MG63 (cell line): ENCODE data around the gene DST. TPM values are rescaled to one million over a fixed set of nuclear protein-coding genes. Genes with fewer than 3 reads are reported as not detected.
"Not testable (repeated sequence)": the region's sequence is repeated elsewhere in the genome, so short reads cannot be mapped to it uniquely, and the experiment has no call there.

Experiments used
- DNase-seq: peaks from one replicate; pipeline ENCODE4 v3.0.0-alpha.2; 2020
- H3K27me3 ChIP-seq: fragments of 250-450 bp; sonication (Bioruptor Pico); 2 replicates; pipeline ENCODE4 v1.5.1; 2020; ENCODE audit warnings: mild to moderate bottlenecking, moderate library complexity
- H3K36me3 ChIP-seq: fragments of 250-450 bp; sonication (Bioruptor Pico); 2 replicates; pipeline ENCODE4 v1.5.1; 2020; ENCODE audit warnings: mild to moderate bottlenecking, moderate library complexity
- H3K4me3 ChIP-seq: fragments of 250-450 bp; sonication (Bioruptor Pico); 2 replicates; pipeline ENCODE4 v1.5.1; 2020; ENCODE audit warnings: mild to moderate bottlenecking, moderate library complexity
- H3K9me3 ChIP-seq: fragments of 250-450 bp; sonication (Bioruptor Pico); 2 replicates; pipeline ENCODE4 v1.5.1; 2020; ENCODE audit warnings: mild to moderate bottlenecking, moderate library complexity
- total RNA-seq: library from RNA; depleted of rRNA; stranded (reverse); fragments of >200 nt; shearing (Covaris generic); gene quantifications from 2 replicates; pipeline ENCODE4 v1.2.3, GENCODE V29; 2014; ENCODE audit warnings: low replicate concordance

The DST gene
- total RNA-seq, 1 experiment from 2014 or later, result 16.7 TPM

- no peaks in the 10 kb centered on the region for H3K27me3 ChIP-seq
- no peak for DNase-seq
- H3K36me3 ChIP-seq, result peaks cover 47% of the 10 kb centered on the region
- H3K4me3 ChIP-seq, result no peak overlapping the region
- no peaks in the 10 kb centered on the region for H3K9me3 ChIP-seq
Observed at GRCh38 chr6:56505512-56506260, 137.0 kb downstream of the DST start.

- Histone ChIP-seq H3K27me3 (no peaks in the 10 kb centered on the region), H3K36me3 (peaks cover 36% of the 10 kb centered on the region), H3K9me3 (no peaks in the 10 kb centered on the region), H3K4me3 (no peak overlapping the region)
- DNase-seq, result no peak
Observed at GRCh38 chr6:56501993-56502392, 140.7 kb downstream of the DST start.

GRCh38 chr6:56499095-56499494 is 143.6 kb downstream of the DST start:
- no peaks in the 10 kb centered on the region for H3K27me3 ChIP-seq
- peaks cover 36% of the 10 kb centered on the region for H3K36me3 ChIP-seq
- no peaks in the 10 kb centered on the region for H3K9me3 ChIP-seq
- no peak for DNase-seq
- no peak overlapping the region for H3K4me3 ChIP-seq

- H3K36me3 ChIP-seq, result peaks cover 36% of the 10 kb centered on the region
- H3K27me3 ChIP-seq, result no peaks in the 10 kb centered on the region
- no peak for DNase-seq
- H3K9me3 ChIP-seq, result no peaks in the 10 kb centered on the region
- H3K4me3 ChIP-seq, result no peak overlapping the region
Observed at GRCh38 chr6:56497691-56498090, 145.0 kb downstream of the DST start.

- H3K36me3 ChIP-seq, result peaks cover 39% of the 10 kb centered on the region
- H3K27me3 ChIP-seq, result no peaks in the 10 kb centered on the region
- H3K4me3 ChIP-seq, result no peak overlapping the region
- H3K9me3 ChIP-seq, result no peaks in the 10 kb centered on the region
- no peak for DNase-seq
Observed at GRCh38 chr6:56497240-56497639, 145.4 kb downstream of the DST start.

- DNase-seq, H3K9me3 ChIP-seq, H3K27me3 ChIP-seq, H3K4me3 ChIP-seq: not testable (repeated sequence)
- H3K36me3 ChIP-seq, result peaks cover 42% of the 10 kb centered on the region
Observed at GRCh38 chr6:56496650-56497049, 146.0 kb downstream of the DST start.

GRCh38 chr6:56495654-56496053 is 147.0 kb downstream of the DST start:
- Histone ChIP-seq H3K27me3 (no peaks in the 10 kb centered on the region), H3K36me3 (peaks cover 43% of the 10 kb centered on the region), H3K4me3 (no peak overlapping the region), H3K9me3 (no peaks in the 10 kb centered on the region)
- no peak for DNase-seq

GRCh38 chr6:56491606-56492328 is 150.9 kb downstream of the DST start:
- Histone ChIP-seq H3K9me3 (no peaks in the 10 kb centered on the region), H3K4me3 (no peak overlapping the region), H3K27me3 (no peaks in the 10 kb centered on the region), H3K36me3 (peaks cover 50% of the 10 kb centered on the region)
- DNase-seq, result peak; percentile 60

GRCh38 chr6:56490993-56491392 is 151.7 kb downstream of the DST start:
- Histone ChIP-seq H3K9me3 (no peaks in the 10 kb centered on the region), H3K4me3 (no peak overlapping the region), H3K36me3 (peaks cover 48% of the 10 kb centered on the region), H3K27me3 (no peaks in the 10 kb centered on the region)
- DNase-seq, result no peak

- Histone ChIP-seq H3K4me3 (no peak overlapping the region), H3K9me3 (no peaks in the 10 kb centered on the region), H3K27me3 (no peaks in the 10 kb centered on the region), H3K36me3 (peaks cover 44% of the 10 kb centered on the region)
- DNase-seq, result no peak
Observed at GRCh38 chr6:56489559-56489958, 153.1 kb downstream of the DST start.

- DNase-seq, result no peak
- no peaks in the 10 kb centered on the region for H3K27me3 ChIP-seq
- no peaks in the 10 kb centered on the region for H3K9me3 ChIP-seq
- no peak overlapping the region for H3K4me3 ChIP-seq
- H3K36me3 ChIP-seq, result peaks cover 44% of the 10 kb centered on the region
Observed at GRCh38 chr6:56488281-56488680, 154.4 kb downstream of the DST start.

GRCh38 chr6:56486681-56487080 is 156.0 kb downstream of the DST start:
- Histone ChIP-seq H3K27me3 (no peaks in the 10 kb centered on the region), H3K9me3 (no peaks in the 10 kb centered on the region), H3K36me3 (peaks cover 47% of the 10 kb centered on the region), H3K4me3 (no peak overlapping the region)
- no peak for DNase-seq

GRCh38 chr6:56484669-56485068 is 158.0 kb downstream of the DST start:
- DNase-seq, result no peak
- no peaks in the 10 kb centered on the region for H3K9me3 ChIP-seq
- no peak overlapping the region for H3K4me3 ChIP-seq
- peaks cover 54% of the 10 kb centered on the region for H3K36me3 ChIP-seq
- H3K27me3 ChIP-seq, result no peaks in the 10 kb centered on the region

GRCh38 chr6:56483929-56484328 is 158.8 kb downstream of the DST start:
- H3K36me3 ChIP-seq, result peaks cover 58% of the 10 kb centered on the region

GRCh38 chr6:56482525-56482924 is 160.2 kb downstream of the DST start:
- Histone ChIP-seq H3K36me3 (peaks cover 62% of the 10 kb centered on the region), H3K27me3 (no peaks in the 10 kb centered on the region), H3K4me3 (no peak overlapping the region), H3K9me3 (no peaks in the 10 kb centered on the region)
- DNase-seq, result no peak

More at GRCh38 chr6:56483929-56484328, 158.8 kb downstream of the DST start:
- Histone ChIP-seq H3K9me3 (no peaks in the 10 kb centered on the region), H3K27me3 (no peaks in the 10 kb centered on the region), H3K4me3 (no peak overlapping the region)
- DNase-seq, result no peak

- peaks cover 62% of the 10 kb centered on the region for H3K36me3 ChIP-seq
Observed at GRCh38 chr6:56481957-56482356, 160.7 kb downstream of the DST start.

GRCh38 chr6:56480654-56481337 is 161.9 kb downstream of the DST start:
- Histone ChIP-seq H3K36me3 (peaks cover 60% of the 10 kb centered on the region), H3K4me3 (no peak overlapping the region), H3K9me3 (no peaks in the 10 kb centered on the region), H3K27me3 (no peaks in the 10 kb centered on the region)
- no peak for DNase-seq

More at GRCh38 chr6:56481957-56482356, 160.7 kb downstream of the DST start:
- no peak for DNase-seq
- Histone ChIP-seq H3K27me3 (no peaks in the 10 kb centered on the region), H3K9me3 (no peaks in the 10 kb centered on the region), H3K4me3 (no peak overlapping the region)
